ENCODE results near the gene INTS2.

GRCh38 chr17:61904094-61904710 is 23.6 kb downstream of the INTS2 start:
- TF ChIP-seq CTCF (IDR thresholded peaks at IDR 0.05) (no peak), EZH2 (IDR thresholded peaks at IDR 0.05) (no peak)
